BLaER1 (cell line): Measurements from ENCODE around the gene SERTM2.
"Not testable (repeated sequence)": the region's sequence is repeated elsewhere in the genome, so short reads cannot be mapped to it uniquely, and the experiment has no call there.

Source experiments
- H3K27ac ChIP-seq: shearing (Covaris generic); formaldehyde crosslinking; 2 replicates; pipeline ENCODE4 v1.8.1; 2022
- H3K27me3 ChIP-seq: shearing (Covaris generic); formaldehyde crosslinking; 2 replicates; pipeline ENCODE4 v1.8.1; 2022
- H3K36me3 ChIP-seq: shearing (Covaris generic); formaldehyde crosslinking; 2 replicates; pipeline ENCODE4 v1.8.1; 2022
- H3K4me1 ChIP-seq: shearing (Covaris generic); formaldehyde crosslinking; 2 replicates; pipeline ENCODE4 v1.8.1; 2022
- H3K4me2 ChIP-seq: shearing (Covaris generic); formaldehyde crosslinking; 2 replicates; pipeline ENCODE4 v1.8.1; 2022
- H3K4me3 ChIP-seq: shearing (Covaris generic); formaldehyde crosslinking; 2 replicates; pipeline ENCODE4 v1.8.1; 2022
- H3K9ac ChIP-seq: shearing (Covaris generic); formaldehyde crosslinking; 2 replicates; pipeline ENCODE4 v1.8.1; 2022
- H3K9me3 ChIP-seq: shearing (Covaris generic); formaldehyde crosslinking; 2 replicates; pipeline ENCODE4 v1.8.1; 2022
- H4K20me1 ChIP-seq: shearing (Covaris generic); formaldehyde crosslinking; 2 replicates; pipeline ENCODE4 v1.8.1; 2022
- Cebpa-rat ChIP-seq: shearing (Covaris generic); IDR thresholded peaks from 2 replicates; pipeline ENCODE4 v1.8.1; 2022

Gene SERTM2

GRCh38 chrX:111503485-111503993 lies 7.9 kb upstream of the SERTM2 start:
- TF ChIP-seq Cebpa-rat: no peak
- H3K27ac ChIP-seq: no peak overlapping the region
- H3K9me3 ChIP-seq: no peaks in the 10 kb centered on the region
- no peak overlapping the region for H3K9ac ChIP-seq
- no peak overlapping the region for H3K4me3 ChIP-seq
- no peak overlapping the region for H3K4me2 ChIP-seq
- no peaks in the 10 kb centered on the region for H3K4me1 ChIP-seq
- peaks cover 63% of the 10 kb centered on the region for H3K27me3 ChIP-seq
- H3K36me3 ChIP-seq: no peaks in the 10 kb centered on the region
- H4K20me1 ChIP-seq: no peaks in the 10 kb centered on the region

GRCh38 chrX:111504941-111505340 lies 6.5 kb upstream of the SERTM2 start:
- no peaks in the 10 kb centered on the region for H4K20me1 ChIP-seq
- no peaks in the 10 kb centered on the region for H3K9me3 ChIP-seq
- no peak overlapping the region for H3K27ac ChIP-seq
- no peak for TF ChIP-seq Cebpa-rat
- no peak overlapping the region for H3K9ac ChIP-seq
- H3K4me2 ChIP-seq: no peak overlapping the region
- H3K4me1 ChIP-seq: no peaks in the 10 kb centered on the region
- H3K36me3 ChIP-seq: no peaks in the 10 kb centered on the region
- no peak overlapping the region for H3K4me3 ChIP-seq
- H3K27me3 ChIP-seq: peaks cover 73% of the 10 kb centered on the region

DNA sequence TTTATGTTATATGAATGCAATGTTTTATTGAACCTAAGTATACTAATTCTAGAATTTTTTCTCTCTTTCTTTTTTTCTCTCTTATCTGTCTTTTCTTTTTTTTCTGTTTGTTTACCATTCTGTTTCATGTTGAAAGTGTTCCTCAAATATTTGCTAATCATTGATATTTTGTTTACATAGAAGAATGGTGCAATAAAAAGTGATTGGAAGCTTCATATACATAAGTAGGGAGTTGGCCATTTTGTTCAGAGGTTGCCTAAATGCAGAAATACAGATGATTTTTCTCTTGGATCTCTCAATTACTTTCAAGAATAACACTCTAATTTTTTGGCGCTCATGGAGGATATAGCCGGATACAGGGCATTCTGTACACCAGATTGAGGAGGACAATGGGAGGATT lies 5.7 kb upstream of the SERTM2 start:
- H3K36me3 ChIP-seq: no peaks in the 10 kb centered on the region

GRCh38 chrX:111506826-111507225 lies 4.6 kb upstream of the SERTM2 start:
- Histone ChIP-seq H3K4me1 (no peaks in the 10 kb centered on the region), H3K27ac (no peak overlapping the region), H3K27me3 (peaks cover 89% of the 10 kb centered on the region), H3K9me3 (no peaks in the 10 kb centered on the region), H3K4me2 (no peak overlapping the region), H4K20me1 (no peaks in the 10 kb centered on the region; the same call in 1 of the 2 replicates), H3K36me3 (no peaks in the 10 kb centered on the region), H3K4me3 (no peak overlapping the region), H3K9ac (no peak overlapping the region)
- TF ChIP-seq Cebpa-rat: no peak

More for the DNA sequence above, 5.7 kb upstream of the SERTM2 start:
- Histone ChIP-seq H3K9ac (no peak overlapping the region), H4K20me1 (no peaks in the 10 kb centered on the region), H3K4me1 (no peaks in the 10 kb centered on the region), H3K9me3 (no peaks in the 10 kb centered on the region), H3K27me3 (peaks cover 80% of the 10 kb centered on the region), H3K4me3 (no peak overlapping the region), H3K27ac (no peak overlapping the region), H3K4me2 (no peak overlapping the region)
- no peak for TF ChIP-seq Cebpa-rat

GRCh38 chrX:111507933-111508332 lies 3.5 kb upstream of the SERTM2 start:
- TF ChIP-seq Cebpa-rat: no peak
- Histone ChIP-seq H3K9ac (no peak overlapping the region), H3K4me1 (no peaks in the 10 kb centered on the region), H3K27ac (no peak overlapping the region), H3K4me2 (no peak overlapping the region), H3K4me3 (no peak overlapping the region), H4K20me1 (no peaks in the 10 kb centered on the region; the same call in 1 of the 2 replicates), H3K36me3 (no peaks in the 10 kb centered on the region), H3K27me3 (peaks cover 92% of the 10 kb centered on the region), H3K9me3 (no peaks in the 10 kb centered on the region)

GRCh38 chrX:111515298-111515697 lies 3.9 kb downstream of the SERTM2 start:
- TF ChIP-seq Cebpa-rat: no peak

GRCh38 chrX:111518667-111519066 lies 7.2 kb downstream of the SERTM2 start:
- no peak for TF ChIP-seq Cebpa-rat
- H3K9ac ChIP-seq: no peak overlapping the region
- H3K4me2 ChIP-seq: no peak overlapping the region
- H3K4me1 ChIP-seq: no peaks in the 10 kb centered on the region
- H3K27ac ChIP-seq: no peak overlapping the region
- peaks cover 91% of the 10 kb centered on the region for H3K27me3 ChIP-seq
- no peaks in the 10 kb centered on the region; the same call in 1 of the 2 replicates for H4K20me1 ChIP-seq
- no peaks in the 10 kb centered on the region for H3K9me3 ChIP-seq
- no peak overlapping the region for H3K4me3 ChIP-seq
- H3K36me3 ChIP-seq: no peaks in the 10 kb centered on the region

More at GRCh38 chrX:111515298-111515697, 3.9 kb downstream of the SERTM2 start:
- Histone ChIP-seq H3K27ac (no peak overlapping the region), H3K36me3 (no peaks in the 10 kb centered on the region), H4K20me1 (no peaks in the 10 kb centered on the region; the same call in 1 of the 2 replicates), H3K4me1 (no peaks in the 10 kb centered on the region), H3K9ac (no peak overlapping the region), H3K27me3 (peaks cover 96% of the 10 kb centered on the region), H3K4me3 (no peak overlapping the region), H3K4me2 (no peak overlapping the region), H3K9me3 (no peaks in the 10 kb centered on the region)

DNA sequence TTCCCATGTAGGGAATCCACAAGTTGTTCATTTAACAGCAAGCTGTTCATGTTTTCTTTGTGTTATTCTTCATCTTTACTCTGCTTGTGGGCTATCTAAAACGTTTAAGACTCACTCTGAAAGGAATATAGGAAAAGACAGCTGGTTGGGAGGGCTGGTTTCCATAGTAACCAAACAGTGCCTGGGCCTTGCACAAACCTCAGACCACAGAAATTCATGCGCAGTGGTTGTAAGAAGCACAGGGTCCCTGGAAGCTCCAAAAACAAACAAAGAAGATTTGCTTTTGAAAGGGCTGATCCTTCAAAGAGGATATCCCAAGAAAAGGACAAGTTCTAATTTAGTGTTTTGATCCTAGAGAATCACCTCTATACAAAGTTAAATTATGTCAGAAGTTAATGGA lies 7.8 kb downstream of the SERTM2 start:
- H3K4me1 ChIP-seq: no peaks in the 10 kb centered on the region
- no peaks in the 10 kb centered on the region for H3K36me3 ChIP-seq
- no peaks in the 10 kb centered on the region for H4K20me1 ChIP-seq
- no peak overlapping the region for H3K4me3 ChIP-seq
- H3K9ac ChIP-seq: no peak overlapping the region
- TF ChIP-seq Cebpa-rat: no peak
- no peak overlapping the region for H3K4me2 ChIP-seq
- no peaks in the 10 kb centered on the region for H3K9me3 ChIP-seq
- H3K27me3 ChIP-seq: peaks cover 89% of the 10 kb centered on the region
- H3K27ac ChIP-seq: no peak overlapping the region

- H3K4me3 ChIP-seq: no peak overlapping the region
- H3K9me3 ChIP-seq: no peaks in the 10 kb centered on the region
- no peaks in the 10 kb centered on the region for H3K36me3 ChIP-seq
- H3K4me1 ChIP-seq: no peaks in the 10 kb centered on the region
- H3K27me3 ChIP-seq: peaks cover 89% of the 10 kb centered on the region
- no peaks in the 10 kb centered on the region for H4K20me1 ChIP-seq
- H3K9ac ChIP-seq: no peak overlapping the region
- H3K4me2 ChIP-seq: no peak overlapping the region
- H3K27ac ChIP-seq: no peak overlapping the region
- no peak for TF ChIP-seq Cebpa-rat
Observed at GRCh38 chrX:111520506-111520905, 9.1 kb downstream of the SERTM2 start.

GRCh38 chrX:111521169-111521568 lies 9.7 kb downstream of the SERTM2 start:
- peaks cover 86% of the 10 kb centered on the region for H3K27me3 ChIP-seq
- H3K27ac ChIP-seq: no peak overlapping the region
- H3K9ac ChIP-seq: no peak overlapping the region
- no peaks in the 10 kb centered on the region for H3K4me1 ChIP-seq
- no peaks in the 10 kb centered on the region for H4K20me1 ChIP-seq
- no peak for TF ChIP-seq Cebpa-rat
- no peak overlapping the region for H3K4me2 ChIP-seq
- H3K4me3 ChIP-seq: no peak overlapping the region
- H3K9me3 ChIP-seq: no peaks in the 10 kb centered on the region
- no peaks in the 10 kb centered on the region for H3K36me3 ChIP-seq

GRCh38 chrX:111543212-111543741 lies 31.8 kb downstream of the SERTM2 start:
- H3K4me3 ChIP-seq: no peak overlapping the region
- H3K9me3 ChIP-seq: no peaks in the 10 kb centered on the region
- peaks cover 63% of the 10 kb centered on the region for H3K27me3 ChIP-seq
- H4K20me1 ChIP-seq: no peaks in the 10 kb centered on the region
- H3K27ac ChIP-seq: no peak overlapping the region
- H3K4me1 ChIP-seq: no peaks in the 10 kb centered on the region
- no peak overlapping the region for H3K4me2 ChIP-seq
- H3K9ac ChIP-seq: no peak overlapping the region
- TF ChIP-seq Cebpa-rat: no peak
- H3K36me3 ChIP-seq: no peaks in the 10 kb centered on the region

- not testable (repeated sequence) for H3K4me1 ChIP-seq, H3K36me3 ChIP-seq, H3K27ac ChIP-seq, H4K20me1 ChIP-seq, H3K9me3 ChIP-seq, H3K9ac ChIP-seq, H3K4me3 ChIP-seq, H3K4me2 ChIP-seq
- peaks cover 51% of the 10 kb centered on the region for H3K27me3 ChIP-seq
Observed at GRCh38 chrX:111549235-111549634, 37.8 kb downstream of the SERTM2 start.
